ENCODE data around the gene MBD3L1.

MBD3L1 gene

GRCh38 chr19:8881512-8881911 lies 49.3 kb downstream of the MBD3L1 start:
- no peak for DNase-seq

GRCh38 chr19:8884416-8884815 lies 52.2 kb downstream of the MBD3L1 start:
- no peak for DNase-seq

- no peak for DNase-seq
These were observed 55.2 kb downstream of the MBD3L1 start for GRCh38 chr19:8887364-8887763.

GRCh38 chr19:8890260-8890659 lies 58.1 kb downstream of the MBD3L1 start:
- DNase-seq: no peak

Measured in NK-92 treated with Interleukin-12 subunit alpha and Interleukin-12 subunit beta, amount 100 ng/mL, for 24 hours (cell line).